Endothelial cell of hepatic sinusoid (primary cell): Measurements from ENCODE around the gene FLT1.

Experiments
- in situ Hi-C: cut with HindIII; loops from 2 replicates; pipeline ENCODE4 v1.10.0; 2017; ENCODE audit warnings: low sequenced_read_pairs

The FLT1 gene

DNA sequence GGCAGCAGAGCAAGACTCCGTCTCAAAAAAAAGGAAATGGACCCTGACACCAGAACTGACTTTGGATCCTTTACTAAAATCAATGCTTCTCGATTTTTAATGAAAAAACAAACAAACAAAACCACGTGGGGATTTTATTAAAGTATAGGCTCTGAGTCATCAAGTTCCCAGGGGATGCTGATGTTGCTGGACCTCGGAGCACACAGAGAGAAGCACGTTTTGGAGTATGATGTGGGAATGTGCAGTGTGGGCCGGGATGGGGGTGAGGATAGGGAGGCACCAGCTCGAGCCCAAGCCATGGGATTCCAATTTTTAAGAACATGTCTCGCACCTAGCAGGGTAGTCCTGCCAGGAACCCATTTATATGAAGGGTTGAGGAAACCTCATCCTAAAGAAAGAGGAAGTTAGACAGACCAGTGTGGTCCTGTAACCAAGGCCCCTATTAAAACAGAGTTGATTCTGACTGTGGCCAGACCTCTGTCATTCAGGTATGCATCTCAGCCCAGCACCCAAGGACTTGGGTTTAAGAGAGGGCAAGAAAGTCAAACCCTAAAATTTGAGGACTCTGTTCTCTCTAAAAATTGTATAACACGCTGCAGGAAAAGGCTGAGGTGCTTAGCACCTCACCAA, 6.4 kb downstream of the FLT1 start:
- in situ Hi-C loops, result no loop called here

DNA sequence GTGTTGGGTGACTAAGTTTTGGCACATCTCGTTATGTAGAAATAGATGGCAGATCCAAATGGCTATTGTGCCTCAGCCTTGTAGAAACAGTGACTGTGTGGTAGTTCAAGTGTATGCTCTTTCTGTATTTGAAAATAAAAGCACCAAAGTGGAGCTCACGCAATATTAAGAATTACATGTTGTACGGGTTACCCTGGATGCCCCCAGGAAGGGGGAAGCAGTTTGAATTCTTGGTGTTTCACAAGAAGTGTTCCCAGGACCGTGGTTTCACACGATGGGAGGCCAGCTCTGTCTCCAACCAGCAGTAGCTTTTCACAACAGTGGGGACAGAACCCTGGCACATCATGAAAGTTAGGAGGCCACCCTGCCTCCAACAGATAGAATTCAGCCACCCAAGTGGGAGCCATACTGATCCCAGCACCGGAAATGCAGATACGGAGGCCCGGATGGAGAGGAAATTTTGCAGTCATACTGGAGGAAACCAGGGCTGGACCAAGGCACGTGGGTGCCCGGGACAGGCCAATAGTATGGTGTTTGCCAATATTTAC, 8.9 kb downstream of the FLT1 start:
- in situ Hi-C loops, result no loop called here

DNA sequence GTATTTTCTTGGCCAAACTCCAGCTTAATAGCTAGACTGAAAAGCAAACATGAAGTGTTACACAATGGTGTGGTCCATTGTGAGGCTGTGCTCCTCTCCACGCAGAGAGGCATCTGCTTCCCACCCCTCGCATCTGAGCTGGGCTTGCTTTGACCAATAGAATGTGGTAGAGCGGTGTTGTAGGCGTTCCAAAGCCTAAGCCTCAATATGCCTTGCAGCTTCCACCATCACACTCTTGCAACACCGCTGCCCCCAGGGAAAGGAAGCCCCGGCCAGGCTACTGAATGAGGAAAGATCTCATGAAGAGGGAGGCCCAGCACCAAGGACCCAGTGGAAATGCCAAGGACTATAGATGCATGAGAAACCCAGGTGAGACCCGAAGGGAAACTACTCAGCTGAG, 9.4 kb downstream of the FLT1 start:
- in situ Hi-C loops, result no loop called here

DNA sequence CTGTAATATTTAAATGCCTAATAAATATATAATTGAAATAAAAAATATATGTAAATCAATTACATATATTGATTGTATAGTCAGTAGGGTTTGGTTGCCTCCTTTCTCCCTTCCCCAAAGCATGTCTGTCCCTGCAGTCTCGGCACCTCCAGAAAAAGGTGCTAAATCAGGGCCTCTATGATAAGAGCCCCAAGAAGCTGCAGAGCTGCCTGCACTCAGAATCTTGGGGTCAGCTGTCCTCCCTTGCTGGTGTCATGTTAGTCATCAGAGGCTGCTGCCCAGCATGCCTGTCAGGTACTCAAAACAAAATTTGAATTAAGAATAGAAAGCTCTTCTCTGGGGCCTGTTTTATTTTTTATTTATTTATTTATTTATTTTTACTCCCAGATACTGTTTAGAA, 9.8 kb downstream of the FLT1 start:
- in situ Hi-C loops, result no loop called here

DNA sequence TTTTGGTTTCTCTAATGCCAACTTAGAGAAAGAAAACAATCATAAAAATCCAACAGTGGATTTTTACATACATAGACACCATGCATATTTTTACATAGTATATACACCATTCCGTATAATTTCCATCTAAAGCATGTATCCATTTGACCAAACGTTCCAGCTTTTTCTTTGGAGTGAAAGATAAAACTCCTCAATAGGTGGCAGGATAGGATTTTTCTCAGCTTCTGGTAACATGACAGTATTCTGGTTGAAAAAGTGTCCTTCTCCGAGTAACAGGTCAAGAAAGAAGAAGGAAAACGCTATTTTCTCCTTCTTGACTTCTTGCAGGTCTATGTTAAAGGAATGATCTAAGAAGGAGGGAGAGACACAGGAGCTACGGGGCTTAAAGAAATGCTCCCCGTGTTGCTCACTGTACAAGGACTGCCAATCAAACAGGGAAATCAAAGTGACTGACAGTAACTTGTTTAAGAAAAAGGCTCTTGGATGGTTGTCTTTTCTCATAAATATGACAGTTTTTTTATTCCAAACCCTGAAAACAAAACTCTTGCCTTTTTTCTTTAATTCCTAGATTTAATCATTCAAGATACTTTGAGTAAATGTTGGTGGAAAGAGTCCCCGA, 11.5 kb downstream of the FLT1 start:
- in situ Hi-C loops, result no loop called here

DNA sequence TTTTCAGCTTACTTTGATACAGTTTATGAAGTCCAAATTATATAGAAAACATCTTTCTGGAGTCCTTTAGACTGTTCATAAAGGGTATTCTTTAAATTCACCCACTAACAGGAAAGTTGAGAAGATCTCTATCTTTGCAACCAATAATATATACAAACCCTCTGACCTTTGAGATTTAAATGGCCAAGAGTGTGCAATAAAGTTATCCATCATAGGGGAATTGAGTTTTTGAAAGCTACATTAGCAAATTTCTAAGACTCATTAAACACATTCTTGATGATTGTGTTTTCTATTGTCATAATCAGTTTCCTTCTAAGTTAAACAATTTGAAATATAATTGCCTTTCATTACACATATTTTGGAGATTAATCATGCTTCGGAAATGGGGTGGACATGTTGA, 15.9 kb downstream of the FLT1 start:
- in situ Hi-C loops, result no loop called here

DNA sequence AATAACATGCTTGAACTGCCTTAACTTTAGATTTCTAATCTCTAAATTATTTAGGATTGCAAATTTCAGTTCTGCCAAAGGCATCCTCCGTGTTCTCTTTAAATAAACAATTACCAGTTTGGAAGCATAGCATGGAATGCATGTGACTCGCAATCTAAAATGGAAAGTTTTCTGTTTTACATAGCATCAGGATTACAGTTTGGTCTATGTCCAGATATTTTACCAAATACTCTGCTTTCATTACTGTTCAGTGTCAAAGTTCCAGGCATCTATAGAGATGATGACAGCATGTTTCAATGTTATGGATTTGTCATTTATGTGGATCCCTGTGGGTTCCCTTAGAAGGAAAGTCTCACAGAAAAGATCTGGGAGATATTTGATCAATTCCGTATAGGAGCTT, 16.8 kb downstream of the FLT1 start:
- in situ Hi-C loops, result no loop called here

DNA sequence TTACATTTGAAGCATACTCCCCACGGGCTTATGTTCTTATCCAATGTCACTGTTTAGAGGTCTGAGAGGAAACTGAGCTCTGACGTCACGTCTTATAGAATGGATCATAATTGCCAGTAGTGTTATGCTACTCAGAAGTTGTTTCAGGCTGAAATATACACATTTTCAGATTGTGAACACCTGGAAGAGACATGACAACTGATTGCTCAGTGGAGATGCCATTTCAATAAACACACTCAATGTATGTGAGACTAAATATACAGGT, 17.3 kb downstream of the FLT1 start:
- in situ Hi-C loops, result no loop called here

DNA sequence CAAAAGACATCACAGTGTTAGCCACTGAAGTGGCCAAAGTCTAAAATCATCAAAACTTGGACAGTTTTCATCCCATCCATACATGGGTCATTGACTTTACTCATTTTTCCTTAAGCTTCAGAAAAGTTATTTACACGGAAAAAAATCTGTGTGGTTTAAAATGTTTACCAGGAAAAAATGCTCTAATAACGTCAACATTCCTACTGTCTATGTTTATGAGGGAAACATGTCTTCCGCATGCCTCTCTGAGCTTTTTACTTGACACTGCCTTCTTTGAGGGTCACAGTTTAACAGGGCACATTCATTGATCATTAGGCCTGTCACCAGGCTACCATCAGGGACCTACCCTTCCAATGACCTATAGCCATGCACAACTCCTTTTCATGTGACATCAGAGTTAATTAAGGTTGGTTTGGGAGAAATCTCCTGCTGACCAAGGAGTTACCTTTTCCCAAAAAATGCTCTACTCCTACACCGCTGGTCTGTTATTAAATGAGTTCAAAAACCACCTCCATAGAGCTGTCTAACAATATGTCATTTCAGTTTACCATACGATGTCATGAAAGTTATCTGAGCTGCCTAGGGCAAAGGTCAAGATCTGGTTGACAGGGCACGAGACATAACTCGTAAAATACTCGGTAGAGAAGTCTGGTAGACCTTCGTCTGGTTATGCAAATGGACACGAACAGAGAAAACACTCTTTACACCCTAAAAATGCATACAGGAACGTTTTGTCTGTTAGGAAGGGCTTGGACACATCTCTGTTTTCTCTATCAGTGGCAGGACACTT, 17.8 kb downstream of the FLT1 start:
- in situ Hi-C loops, result no loop called here

DNA sequence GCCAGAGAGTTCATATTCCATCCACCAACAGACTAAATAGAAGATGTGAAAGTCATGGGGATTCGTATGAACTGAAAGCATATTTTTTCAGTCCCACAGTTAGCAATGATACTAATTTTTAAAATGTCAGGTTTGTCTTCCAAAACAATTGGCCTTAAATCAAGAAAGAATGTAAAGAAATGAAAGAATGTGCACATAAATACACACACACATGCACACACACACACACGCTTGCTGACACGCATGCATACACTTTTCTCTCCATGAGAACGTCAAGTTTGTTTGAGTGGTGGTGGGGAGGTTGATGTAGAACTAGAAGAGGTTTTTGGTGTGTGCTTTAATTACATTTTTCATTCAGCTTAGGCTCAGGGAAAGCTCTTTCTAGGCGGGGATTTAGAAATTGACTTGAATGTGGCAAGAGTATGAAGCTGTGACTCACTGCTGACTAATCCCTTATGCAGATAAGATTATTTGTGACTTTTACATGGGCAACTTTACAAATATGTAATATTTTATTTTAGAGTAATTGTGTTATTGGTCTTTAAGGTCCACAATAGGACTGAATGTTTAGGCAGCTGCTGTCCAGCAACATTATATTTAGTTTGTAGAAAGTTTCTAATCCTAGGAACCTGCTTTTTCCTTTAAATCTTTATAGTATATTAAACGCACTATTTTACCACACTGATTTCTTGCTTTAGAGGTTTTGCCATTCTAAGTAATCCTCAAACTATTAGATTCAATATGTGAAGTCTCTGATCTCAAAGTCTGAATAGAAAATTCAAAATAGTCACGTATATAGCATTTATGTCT, 18.8 kb downstream of the FLT1 start:
- in situ Hi-C loops, result no loop called here

DNA sequence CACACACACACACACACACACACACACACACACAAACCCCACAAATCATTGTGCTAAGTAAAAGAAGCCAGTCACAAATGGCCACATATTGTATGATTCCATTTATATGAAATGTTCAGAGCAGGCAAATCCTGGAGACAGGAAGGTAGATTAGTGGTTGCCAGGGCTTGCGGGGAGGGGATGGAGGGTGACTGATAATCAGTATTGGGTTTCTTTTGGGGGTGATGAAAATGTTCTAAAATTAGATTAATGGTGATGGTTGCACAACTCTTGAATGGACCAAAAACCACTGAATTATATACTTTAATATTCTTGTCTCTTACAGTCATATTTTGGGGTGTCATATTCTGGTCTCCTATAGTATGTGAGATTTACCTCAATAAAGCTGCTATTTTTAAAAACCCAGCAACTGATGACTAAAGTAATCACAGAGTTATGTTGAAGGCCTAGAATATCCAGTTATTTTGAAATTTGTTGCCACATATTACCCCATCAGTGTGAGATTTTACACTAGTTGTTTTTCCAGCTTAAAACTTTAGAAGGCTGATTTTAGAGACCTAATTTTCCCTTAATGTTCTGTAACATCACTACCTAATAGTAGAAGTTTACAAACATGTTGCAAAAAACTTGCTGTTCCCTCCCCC, 20.3 kb downstream of the FLT1 start:
- in situ Hi-C loops, result loop anchor here (5.0 kb wide), 2 partner anchors 38 to 97 kb away; no protein-coding TSS in a partner anchor

DNA sequence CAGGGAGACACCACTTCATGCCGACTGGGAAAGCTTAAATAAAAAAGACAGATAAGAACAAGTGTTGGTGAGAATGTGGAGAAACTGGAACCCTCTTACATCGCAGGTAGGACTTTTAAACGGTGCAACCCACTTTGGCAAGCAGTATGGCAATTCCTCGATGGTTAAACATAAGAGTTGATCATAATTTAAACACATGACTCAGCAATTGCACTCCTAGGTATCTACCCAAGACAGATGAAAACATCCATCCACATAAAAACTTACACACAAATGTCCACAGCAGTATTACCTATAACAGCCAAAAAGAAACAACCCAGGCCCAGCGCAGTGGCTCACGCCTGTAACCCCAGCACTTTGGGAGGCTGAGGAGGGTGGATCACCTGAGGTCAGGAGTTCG, 21.9 kb downstream of the FLT1 start:
- in situ Hi-C loops, result loop anchor here (5.0 kb wide), 2 partner anchors 39 to 96 kb away; no protein-coding TSS in a partner anchor

DNA sequence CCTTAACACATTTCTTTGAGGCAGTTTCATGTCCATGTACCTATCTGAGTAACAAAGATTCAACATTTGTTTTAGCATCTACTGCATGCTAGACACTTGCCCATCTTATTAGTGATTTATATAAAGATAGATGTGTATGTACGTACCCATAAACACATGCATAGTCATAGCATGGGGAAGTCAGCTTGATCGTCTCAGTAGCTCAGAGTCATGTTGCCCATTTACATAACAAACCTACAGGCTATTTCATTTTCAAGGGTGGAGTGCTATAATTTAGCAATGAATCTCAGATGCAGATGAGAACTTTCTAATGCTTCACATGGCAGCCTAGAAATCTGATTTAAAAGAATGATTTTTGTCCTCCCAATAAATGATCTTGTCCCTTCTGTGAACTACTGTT, 23.5 kb downstream of the FLT1 start:
- in situ Hi-C loops, result loop anchor here (5.0 kb wide), 2 partner anchors 41 to 94 kb away; no protein-coding TSS in a partner anchor

DNA sequence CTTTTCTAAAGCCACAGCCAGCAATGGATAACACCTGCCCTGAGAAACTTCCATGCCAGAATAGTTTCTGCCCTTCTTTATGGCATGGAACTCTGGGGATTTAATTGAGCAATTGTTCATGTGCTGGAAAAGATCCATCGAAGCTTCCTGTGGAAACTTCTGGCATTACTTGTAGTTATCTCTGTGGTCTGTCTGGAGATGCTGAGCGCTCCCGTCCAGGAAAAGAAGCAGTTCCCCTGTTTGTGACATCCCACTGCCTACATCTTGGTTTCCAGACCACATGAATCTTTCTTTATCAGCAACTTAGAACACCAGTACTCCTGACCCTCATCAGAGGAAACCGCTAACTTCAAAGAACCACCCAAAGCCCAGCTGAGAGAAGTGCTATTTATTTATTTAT, 24.6 kb downstream of the FLT1 start:
- in situ Hi-C loops, result loop anchor here (5.0 kb wide), 2 partner anchors 42 to 93 kb away; no protein-coding TSS in a partner anchor

DNA sequence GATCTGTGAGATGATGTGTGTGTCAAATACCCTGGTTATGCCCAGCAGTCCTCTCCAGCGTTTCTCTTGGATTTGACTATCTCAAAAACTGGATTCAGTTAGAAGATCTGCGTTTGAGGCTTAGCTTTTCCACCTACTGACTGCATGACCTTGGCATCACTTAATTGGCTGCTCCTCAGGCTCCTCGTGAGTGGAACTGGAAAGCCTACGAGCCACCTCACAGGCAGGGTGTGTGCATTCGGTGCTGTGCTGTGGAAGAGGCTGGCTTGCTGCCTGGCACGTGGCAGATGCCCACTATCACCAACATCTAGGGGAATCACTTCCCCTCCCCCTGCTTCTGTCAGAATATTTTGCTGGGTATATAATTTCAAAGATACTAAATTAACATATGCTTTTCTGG, 25.6 kb downstream of the FLT1 start:
- in situ Hi-C loops, result no loop called here

DNA sequence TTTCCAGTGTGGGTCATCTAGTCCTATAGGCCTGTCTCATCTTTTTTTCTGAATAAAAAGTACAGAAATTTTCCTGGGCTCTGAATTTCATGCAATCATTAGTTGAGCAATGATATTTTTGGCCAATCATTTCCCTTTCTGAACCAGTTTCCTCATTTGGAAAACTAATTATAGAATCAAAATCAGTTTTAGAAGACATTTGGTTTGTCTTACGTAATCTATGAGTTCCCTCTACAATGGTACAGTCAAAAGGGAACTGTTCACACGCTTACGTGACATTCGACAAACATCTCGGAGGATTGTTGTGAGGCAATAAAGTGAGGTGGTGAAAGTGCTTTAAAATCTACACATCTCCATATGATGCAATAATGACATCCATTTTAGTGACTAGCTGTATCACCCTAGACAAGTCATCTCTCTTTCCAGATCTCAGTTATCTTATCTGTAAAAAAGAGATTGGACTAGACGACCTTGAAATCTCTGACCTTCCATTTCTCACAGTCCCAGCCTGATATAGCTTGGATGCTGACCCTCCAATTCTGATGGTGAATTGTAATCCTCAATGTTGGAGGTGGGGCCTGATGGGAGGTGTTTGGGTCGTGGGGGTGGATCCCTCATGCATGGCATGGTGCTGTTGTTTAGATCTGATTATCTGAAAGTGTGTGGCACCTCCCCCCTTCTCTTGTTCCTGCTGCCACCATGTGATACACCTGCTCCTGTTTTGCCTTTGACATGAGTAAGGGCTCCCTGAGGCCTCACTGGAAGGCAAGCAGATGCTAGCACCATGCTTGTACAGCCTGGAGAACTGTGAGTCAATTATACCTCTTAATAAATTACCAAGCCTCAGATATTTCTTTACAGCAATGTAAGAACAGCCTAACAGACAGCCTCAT, 26.7 kb downstream of the FLT1 start:
- in situ Hi-C loops, result no loop called here

DNA sequence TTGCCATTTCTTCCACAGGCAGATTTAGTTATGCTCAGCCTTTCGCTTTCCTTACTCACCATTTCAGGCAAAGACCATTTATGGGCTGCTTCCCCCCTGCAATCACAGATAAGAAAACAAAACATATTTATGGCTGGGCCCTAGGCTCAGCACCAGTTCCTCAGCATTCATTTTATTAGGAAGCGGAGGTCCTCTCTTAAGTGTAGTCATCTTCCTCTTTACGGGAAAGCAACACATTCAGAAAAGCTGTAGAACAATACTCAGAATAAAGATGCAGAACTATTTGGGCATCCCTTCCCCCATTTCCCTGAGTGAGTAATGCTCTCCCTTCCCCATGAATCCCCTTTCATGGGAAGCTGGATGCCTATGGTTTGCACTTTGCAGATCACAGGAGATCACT, 27.9 kb downstream of the FLT1 start:
- in situ Hi-C loops, result no loop called here

DNA sequence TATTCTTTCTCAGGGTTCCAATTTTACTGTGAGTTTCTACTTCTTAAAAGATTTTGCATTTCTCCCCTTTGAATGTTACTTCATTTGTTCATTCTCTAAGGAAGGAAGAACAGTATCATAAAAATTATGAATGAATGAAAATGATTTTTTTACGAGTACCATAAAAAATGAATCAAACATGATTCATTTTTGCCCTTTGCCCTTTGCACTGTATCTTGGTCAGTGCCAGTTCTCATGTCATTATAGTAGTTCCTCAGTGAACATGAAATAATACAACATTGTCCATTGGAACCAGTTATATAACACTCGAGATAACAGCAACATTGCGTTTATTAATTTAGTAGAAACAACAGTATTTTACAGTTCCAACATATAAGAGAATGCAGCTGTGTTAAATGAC, 28.8 kb downstream of the FLT1 start:
- in situ Hi-C loops, result no loop called here

DNA sequence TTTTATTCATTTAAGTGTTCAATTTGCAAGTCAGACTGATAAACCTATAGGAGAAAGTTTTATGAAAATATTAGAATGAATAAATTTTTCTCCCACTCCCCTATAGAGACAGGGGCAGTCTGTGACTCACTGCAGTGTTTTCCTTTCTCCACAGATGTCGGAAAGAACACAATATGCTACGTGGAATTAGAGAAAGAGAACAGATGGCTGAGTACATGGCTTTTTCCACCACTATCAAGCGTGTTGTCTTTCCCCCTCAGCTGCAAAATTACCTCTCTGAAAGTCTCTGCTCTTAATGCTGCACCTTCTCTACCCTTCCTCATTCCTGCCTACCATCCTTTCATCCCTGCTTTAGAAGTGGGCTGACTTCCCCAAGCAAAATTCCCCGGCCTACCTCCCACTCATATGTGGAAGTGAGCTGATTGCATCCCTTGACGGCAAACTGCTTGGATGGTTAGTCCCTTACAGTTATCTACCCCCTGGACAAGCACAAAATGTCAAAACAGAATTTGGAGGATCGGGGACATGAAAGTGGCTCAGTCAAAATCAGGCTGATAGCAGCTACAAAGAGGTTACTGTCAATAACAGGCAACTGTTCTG, 30.0 kb downstream of the FLT1 start:
- in situ Hi-C loops, result no loop called here
